ENCODE data around the gene CTNND2.

DNA sequence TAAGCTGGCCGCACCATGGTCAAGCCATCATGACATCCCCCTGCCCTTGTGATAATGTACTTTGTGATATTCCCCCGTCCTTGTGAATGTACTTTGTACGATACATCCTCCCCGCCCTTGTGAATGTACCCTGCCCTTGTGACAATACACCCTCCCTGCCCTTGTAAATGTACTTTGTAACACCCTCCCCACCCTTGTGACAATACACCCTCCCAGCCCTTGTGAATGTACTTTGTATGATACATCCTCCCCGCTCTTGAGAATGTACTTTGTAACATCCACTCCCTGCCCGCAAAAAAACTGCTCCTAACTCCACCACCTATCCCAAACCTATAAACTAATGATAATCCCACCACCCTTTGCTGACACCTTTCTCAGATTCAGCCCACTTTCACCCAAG, 313.8 kb downstream of the CTNND2 start:
- TF ChIP-seq, protein P1, sequence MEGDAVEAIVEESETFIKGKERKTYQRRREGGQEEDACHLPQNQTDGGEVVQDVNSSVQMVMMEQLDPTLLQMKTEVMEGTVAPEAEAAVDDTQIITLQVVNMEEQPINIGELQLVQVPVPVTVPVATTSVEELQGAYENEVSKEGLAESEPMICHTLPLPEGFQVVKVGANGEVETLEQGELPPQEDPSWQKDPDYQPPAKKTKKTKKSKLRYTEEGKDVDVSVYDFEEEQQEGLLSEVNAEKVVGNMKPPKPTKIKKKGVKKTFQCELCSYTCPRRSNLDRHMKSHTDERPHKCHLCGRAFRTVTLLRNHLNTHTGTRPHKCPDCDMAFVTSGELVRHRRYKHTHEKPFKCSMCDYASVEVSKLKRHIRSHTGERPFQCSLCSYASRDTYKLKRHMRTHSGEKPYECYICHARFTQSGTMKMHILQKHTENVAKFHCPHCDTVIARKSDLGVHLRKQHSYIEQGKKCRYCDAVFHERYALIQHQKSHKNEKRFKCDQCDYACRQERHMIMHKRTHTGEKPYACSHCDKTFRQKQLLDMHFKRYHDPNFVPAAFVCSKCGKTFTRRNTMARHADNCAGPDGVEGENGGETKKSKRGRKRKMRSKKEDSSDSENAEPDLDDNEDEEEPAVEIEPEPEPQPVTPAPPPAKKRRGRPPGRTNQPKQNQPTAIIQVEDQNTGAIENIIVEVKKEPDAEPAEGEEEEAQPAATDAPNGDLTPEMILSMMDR (IDR thresholded peaks at IDR 0.05) = no peak
- TF ChIP-seq POLR2A (IDR thresholded peaks at IDR 0.05) = no peak

Measured in Peyer's patch (tissue), 4 donors.